IPS-18c (cell line): ENCODE measurements around the gene ASB10.

Experiments
- H3K4me3 ChIP-seq: 2 replicates; pipeline ENCODE4 v1.7.0; 2013; ENCODE audit warnings: low read depth, mild to moderate bottlenecking, low read length, moderate library complexity; ENCODE audit not compliant: insufficient read depth
- H3K9me3 ChIP-seq: one replicate; pipeline ENCODE4 v1.6.1; 2013; ENCODE audit warnings: mild to moderate bottlenecking, low read length, moderate library complexity; ENCODE audit not compliant: control insufficient read depth, insufficient read depth

The ASB10 gene

DNA sequence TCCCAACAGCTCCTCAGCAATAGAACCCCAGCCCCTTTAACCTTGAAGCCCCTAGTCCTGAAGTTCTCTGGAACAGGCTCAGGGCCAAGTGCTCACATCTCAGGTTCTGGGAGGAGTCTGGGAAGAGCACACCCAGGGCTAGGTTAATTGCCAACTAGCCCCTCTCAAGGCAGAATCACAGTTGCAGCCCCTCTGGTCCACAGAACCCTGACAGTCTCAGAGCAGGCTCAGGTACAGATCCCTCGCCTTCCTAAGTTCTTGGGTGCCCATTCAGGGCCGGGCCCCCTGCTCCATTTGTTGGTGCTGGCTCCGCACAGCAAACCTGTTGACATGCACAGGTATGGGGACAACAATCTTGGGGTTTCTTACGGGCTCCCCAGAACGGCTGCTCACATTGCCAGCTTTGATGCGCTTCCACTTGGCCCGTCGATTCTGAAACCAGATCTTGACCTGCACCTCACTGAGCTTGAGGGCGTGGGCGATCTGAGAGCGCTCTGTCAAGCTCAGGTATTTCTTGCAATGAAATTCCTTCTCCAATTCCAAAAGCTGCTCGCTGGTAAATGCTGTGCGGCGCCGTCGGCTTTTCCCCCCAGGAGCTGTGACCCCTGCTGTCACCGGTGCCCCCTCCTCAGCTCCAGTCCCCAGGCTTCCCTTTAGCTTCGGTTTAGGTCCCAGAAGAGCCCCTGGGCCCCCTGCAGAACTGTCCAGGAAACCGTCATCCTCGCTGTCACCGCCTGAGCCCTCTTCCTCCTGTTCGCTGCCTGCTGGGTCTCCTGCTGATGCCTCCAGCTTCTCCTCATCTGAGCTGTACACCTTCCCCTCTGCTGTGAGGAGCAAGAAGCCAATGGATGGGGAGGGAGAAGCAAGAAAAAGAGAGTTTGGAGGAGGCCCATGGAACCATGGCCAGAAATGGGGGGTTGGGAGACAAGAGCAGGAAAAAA, 38.5 kb downstream of the ASB10 start:
- Histone ChIP-seq H3K9me3 (no peaks in the 10 kb centered on the region), H3K4me3 (no peak overlapping the region)

DNA sequence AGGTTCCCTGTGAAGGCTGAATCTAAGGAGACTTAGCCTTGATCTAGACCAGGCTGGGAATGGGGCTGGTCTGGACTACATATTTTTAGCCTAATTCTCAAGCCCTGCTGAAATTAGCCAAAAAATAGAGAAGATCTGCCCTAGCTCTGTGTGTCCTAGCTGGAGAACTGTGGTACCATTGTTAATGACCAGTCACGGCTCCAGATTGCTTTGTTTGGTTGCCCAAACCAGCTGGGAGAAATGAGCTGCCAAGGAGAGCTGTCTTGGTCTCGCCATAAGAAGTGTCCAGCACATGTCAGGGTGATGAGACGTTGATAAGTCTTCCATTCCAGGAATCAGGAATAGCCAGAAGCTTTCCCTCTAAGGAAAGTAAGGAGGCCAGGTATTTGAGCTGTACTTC, 40.3 kb downstream of the ASB10 start:
- Histone ChIP-seq H3K9me3 (no peaks in the 10 kb centered on the region), H3K4me3 (no peak overlapping the region)

DNA sequence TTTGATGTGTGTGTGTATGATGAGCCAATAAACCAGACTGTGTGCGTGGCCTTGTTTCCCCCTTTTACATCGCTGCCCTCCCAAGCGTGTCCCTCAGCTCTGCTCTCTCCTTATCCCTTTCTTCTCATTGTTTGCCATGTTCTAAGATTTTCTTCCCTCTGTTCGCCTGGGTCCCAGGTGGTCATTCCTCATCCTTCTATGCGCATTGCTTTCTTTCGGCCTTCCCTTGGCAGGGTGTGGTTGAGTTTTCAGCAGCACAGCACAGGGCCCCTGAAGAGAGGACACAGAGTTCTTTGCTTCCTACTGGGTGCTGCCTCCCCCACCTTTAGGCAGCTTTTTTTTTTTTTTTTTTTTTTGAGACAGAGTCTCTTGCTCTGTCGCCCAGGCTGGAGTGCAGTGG, 42.7 kb downstream of the ASB10 start:
- Histone ChIP-seq H3K4me3 (no peak overlapping the region), H3K9me3 (no peaks in the 10 kb centered on the region)

DNA sequence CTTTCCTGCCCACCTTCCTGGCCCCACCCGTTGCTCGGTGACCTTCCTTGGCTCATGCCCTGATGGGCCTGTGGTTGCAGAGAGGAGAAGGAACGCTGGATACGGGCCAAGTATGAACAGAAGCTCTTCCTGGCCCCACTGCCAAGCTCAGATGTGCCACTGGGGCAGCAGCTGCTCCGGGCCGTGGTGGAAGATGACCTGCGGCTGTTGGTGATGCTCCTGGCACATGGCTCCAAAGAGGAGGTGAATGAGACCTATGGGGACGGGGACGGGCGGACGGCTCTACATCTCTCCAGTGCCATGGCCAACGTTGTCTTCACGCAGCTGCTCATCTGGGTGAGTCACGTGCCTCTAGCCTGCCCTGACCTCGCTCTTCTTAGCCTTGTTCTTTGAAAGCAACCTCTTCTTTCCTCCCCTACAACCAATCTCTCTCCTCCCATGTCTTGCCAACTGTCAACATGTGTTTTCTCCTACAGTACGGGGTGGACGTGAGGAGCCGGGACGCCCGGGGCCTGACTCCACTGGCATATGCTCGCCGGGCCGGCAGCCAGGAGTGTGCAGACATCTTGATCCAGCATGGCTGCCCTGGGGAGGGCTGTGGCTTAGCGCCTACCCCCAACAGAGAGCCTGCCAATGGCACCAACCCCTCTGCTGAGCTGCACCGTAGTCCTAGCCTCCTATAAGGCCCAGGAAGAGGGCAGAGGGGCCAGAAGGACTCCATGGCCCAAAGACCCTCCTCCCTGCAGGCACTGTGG, 43.6 kb downstream of the ASB10 start:
- H3K4me3 ChIP-seq, result no peak overlapping the region
- H3K9me3 ChIP-seq, result no peaks in the 10 kb centered on the region

DNA sequence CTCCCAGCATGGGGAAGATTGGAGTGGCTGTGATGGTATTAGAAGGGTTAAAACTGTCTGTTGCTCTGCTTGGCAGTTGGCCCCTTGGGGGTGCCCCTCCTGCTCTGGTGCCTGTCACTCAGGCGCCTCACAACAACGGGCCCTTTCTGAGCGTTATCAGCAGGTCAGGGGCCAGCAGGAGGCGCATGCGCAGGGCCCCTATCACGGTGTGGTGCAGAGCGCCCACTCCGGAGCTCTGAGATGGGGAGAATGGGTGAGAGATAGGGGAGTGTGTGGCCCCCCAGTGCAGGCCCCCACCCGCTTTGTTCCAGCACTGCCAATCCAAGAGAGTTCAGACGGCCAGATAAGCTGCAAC, 44.4 kb downstream of the ASB10 start:
- Histone ChIP-seq H3K9me3 (no peaks in the 10 kb centered on the region), H3K4me3 (no peak overlapping the region; the same call in 1 of the 2 replicates)

DNA sequence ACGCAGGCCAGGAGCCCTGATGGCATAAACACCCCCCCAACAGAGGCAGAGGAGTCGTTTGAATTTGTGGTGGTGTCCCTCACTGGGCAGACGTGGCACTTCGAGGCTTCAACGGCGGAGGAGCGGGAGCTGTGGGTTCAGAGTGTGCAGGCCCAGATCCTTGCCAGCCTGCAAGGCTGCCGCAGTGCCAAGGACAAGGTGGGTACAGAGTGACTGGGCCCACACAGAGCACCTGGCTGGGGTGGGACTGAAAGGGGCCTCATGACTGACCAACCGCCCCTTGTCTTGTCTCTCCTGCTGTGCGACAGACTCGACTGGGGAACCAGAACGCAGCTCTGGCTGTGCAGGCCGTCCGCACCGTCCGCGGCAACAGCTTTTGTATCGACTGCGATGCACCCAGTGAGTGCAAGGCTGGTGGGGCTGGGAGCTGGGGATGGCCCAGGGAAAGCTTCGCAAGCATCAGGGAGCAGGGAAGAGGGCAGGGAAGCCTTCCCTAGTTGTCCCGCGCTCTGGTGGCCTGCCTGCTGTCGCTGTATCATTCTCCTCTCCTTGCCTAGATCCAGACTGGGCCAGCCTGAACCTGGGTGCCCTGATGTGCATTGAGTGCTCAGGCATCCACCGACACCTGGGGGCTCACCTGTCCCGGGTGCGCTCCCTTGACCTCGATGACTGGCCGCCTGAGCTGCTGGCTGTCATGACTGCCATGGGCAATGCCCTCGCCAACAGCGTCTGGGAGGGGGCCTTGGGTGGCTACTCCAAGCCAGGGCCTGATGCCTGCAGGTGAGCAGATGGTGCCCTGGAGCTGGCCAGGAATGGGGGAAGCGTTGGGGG, 45.0 kb downstream of the ASB10 start:
- no peak overlapping the region; the same call in 1 of the 2 replicates for H3K4me3 ChIP-seq
- H3K9me3 ChIP-seq, result no peaks in the 10 kb centered on the region

DNA sequence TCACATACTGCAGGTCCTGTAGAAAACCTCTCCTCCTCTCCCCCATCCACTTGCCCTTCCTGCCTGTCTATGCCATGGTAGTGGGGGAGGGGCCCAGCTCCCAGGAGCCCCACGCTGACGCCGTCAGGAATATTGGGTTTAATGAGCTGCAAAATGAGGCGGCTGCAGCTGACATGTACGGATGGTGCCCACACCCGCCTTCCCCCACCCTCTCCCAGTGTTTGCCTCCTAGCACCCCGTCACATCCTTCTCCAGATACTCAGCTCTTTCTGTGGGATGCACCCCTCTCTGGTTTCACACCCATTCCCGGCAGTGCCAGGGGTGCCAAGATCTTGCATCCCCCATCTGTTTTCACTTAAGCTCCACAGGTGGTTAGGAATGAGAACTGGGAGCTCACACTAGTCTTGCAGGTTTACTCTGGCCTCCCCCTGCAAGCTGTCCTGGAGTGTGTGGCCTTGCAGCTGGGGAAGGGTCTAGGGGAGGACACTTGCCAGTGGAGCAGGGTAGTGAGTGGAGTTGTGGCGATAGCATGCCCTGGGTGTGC, 45.7 kb downstream of the ASB10 start:
- no peaks in the 10 kb centered on the region for H3K9me3 ChIP-seq
- H3K4me3 ChIP-seq, result no peak overlapping the region

DNA sequence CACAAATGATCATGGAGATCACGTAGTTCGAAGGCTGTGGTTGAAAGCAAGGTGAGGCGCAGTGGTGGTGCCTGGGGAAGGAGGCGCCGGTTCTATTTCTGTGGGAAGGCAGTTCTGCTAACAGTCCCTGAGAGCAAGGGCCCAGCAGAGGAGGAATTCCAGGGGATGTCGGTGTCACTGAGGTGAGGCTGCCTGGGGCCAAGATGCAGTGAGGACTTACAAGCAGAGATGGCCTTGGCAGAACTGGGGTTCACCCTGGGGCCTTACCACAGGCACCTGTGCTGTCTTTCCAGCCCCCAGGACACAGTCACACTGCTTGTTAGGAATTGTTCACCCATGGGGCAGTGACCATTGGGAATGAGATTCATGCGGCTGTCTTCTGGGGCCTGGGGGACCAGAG, 46.2 kb downstream of the ASB10 start:
- no peaks in the 10 kb centered on the region for H3K9me3 ChIP-seq
- no peak overlapping the region for H3K4me3 ChIP-seq

DNA sequence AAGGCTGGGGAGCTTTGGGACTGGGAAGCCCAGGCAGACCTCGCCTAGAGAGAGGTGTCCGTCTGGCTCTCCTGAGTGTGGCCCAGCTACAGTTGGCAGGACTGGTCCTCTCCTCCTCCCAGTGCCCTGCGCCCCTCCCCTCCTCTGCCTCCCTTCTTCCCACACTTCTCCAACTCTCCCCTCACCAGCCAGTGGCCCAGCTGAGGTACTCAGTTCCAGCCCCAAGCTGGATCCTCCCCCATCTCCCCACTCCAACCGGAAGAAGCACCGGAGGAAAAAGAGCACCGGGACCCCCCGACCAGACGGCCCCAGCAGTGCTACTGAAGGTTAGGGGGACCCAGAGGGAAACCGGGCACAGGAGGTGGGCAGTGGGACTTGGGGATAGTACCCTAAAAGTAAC, 47.3 kb downstream of the ASB10 start:
- Histone ChIP-seq H3K4me3 (no peak overlapping the region), H3K9me3 (no peaks in the 10 kb centered on the region)

DNA sequence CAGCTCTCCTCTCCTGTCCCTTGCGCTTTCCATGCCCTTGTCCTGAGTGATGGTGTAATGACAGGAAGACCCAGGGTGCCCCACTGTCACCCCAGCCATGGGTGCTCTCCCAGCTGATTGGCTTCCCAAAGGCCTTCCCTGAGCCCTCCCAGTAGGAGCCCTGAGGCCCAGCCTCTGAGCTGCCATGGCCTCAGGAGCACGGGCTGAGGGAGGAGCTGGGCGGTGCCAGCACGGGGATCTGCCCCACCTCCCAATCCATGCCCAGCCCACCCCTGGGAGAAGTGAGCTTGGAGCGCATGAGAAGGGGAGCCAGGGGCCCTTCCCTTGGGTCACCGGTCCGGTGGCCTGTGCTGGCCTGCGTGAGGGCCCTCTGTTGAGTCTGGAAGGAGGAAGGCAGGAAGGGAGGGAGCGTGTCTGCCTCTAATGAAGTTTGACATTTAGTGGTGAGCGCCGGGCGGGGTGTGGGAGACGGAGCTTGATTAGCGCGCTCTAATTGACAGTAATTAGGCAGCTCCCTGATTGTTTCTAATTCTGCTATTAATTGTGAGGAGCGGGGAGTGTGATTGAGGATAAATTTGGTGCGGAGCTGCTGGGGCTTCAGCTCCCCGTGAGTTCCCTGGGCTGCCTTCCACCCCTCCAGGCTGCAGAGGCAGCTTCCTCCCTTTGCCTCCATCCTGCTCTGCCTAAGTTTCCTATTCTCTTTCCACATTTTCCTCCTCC, 47.8 kb downstream of the ASB10 start:
- Histone ChIP-seq H3K4me3 (no peak overlapping the region), H3K9me3 (no peaks in the 10 kb centered on the region)

DNA sequence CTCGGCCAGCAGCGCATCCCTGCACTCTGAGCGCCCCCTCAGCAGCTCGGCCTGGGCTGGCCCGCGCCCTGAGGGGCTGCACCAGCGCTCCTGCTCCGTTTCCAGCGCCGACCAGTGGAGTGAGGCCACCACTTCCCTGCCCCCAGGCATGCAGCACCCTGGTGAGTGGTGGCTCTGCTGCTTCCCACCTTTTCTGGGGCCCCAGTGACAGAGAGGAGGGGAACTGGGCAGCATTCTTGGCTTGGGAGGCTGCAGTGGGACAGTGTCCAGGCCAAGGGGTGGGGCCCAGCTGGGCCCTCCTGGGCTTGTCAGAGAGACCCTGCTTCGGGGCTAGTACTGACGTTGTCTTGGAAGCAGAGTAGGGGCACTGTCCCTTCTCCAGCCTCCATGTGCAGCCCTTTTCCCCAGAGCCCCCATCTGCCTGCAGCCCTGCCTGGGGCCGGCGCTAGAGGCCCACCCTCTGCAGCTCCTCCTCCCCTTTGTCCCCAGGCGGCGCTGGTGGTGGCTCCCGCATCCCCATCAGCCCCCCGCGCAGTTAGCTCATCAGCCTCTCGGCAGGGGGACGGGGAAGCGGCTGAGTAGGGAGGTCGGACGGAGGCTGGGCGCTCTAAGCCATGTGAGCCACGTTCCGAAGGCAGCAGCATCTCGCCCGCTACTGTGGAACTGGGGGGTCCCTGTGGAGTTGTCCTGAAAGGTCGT, 48.7 kb downstream of the ASB10 start:
- no peak overlapping the region for H3K4me3 ChIP-seq

DNA sequence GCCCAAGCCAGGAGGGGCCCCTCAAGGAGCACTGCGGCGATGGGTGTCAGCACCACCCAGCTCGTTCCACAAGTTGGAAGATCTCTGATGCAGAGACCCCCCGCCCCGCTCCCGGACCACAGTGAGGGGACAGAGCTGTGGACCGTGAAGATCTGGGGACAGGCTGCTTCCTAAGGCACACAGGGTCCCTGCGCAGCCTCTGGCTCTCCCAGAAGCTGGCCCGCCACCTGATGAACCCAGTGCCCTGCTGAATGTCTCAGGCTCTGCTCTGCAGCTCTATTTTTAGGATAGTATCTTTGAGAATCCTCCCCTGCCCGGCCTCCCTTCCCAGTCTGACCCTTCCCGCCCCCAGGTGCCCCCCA, 49.3 kb downstream of the ASB10 start:
- Histone ChIP-seq H3K4me3 (no peak overlapping the region), H3K9me3 (no peaks in the 10 kb centered on the region)

More for the DNA sequence above, 48.7 kb downstream of the ASB10 start:
- H3K9me3 ChIP-seq, result no peaks in the 10 kb centered on the region

DNA sequence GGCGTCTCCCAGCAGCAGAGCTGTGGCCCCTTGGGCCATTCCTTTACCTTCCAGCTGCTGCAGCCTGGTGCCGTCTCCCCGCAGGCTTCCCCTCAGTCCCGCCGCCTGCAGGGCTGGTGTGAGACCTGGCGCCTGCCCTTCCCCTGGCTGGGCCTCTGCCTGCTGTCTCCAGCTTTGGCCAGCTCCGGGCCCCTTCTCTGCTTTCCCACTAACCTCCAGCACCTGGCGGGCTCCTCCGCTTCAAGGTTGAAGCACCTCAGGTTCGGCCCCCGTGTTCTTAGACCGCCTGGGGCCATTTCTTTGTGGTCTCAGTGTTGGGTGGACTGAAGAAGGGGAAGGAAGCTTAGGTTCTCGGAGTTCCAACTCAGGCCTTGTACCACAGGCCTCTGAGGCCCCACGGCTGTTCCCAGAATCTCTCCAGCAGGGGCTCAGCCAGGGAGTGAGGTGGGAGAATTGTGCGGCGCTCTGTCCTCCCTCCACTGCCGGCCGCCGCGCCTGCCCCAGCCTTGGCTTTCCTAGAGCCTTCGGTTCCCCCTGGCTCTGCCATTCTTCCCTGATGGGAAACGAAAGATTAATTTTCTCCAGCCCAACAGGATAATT, 49.9 kb downstream of the ASB10 start:
- no peak overlapping the region for H3K4me3 ChIP-seq
- H3K9me3 ChIP-seq, result no peaks in the 10 kb centered on the region

DNA sequence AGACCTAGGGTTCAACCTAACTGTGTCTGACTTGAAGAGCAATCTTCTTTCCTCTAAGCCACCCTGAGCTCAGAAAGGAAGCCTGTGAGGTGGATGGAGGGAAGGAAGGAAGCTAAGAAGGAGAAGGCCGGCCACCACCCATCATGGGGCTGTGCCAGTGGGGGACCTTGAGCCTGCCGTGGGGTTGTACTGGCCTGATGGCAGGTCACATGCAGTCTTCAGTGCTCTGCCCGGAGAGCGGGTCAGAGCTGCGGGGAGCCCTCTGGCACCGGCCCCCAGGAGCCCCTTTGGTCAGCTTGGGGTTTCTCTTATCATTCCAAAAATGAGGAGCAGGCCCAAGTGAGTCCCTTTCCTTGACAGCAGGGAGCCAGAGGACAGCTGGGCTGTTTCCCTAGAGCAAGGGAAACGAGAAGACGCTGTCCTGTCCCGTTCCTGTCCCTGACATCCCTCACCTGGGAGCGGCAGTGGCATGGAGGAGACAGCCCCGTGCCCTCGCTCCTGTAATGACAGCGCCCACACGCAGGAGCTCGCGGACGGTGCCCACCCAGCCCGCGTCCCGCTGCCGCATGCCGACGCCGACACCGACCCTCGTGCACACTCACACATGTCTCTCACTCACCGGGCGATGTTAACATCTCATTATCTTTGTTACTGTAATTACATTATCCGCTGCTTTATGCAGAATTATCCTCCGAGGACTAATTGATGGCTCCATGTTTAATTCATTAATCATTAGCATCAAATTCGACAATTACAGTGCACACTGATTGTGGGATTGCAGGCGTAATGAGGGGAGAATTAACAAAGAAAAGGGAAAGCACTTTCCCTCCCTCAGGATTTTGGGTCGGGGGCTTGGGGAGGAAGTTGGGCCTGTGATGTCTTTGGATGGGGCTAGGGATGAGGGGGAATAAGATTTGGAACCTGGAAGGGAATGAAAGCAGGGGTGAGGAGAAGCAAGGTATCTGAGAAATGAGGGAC, 50.9 kb downstream of the ASB10 start:
- H3K9me3 ChIP-seq, result no peaks in the 10 kb centered on the region
- no peak overlapping the region for H3K4me3 ChIP-seq

DNA sequence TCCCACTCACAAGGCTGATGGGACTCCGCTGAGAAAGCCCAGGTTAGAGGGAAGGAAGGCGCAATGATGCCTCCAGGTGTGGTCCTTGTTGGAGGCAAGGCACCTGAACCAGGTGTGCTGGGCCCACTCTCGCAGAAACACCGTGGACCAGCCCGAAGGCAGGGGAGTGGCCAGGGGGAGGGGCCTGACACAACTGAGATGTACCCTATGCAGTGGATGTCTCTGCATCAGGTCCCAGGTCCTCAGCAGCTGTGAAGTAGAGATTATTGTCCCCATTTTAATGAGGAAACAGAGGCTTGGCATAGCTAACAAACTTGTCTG, 51.6 kb downstream of the ASB10 start:
- Histone ChIP-seq H3K9me3 (no peaks in the 10 kb centered on the region), H3K4me3 (no peak overlapping the region)
